Ishikawa (cell line): ENCODE results near the gene NXPH3.

Source experiments
- MAX ChIP-seq: IDR thresholded peaks from 2 replicates; pipeline ENCODE4 v1.6.1; 2012
- REST ChIP-seq: IDR thresholded peaks from 2 replicates; pipeline ENCODE4 v1.6.1; 2012; ENCODE audit warnings: low read depth, mild to moderate bottlenecking

- TF ChIP-seq REST: no peak
- no peak for TF ChIP-seq MAX
Measured at GRCh38 chr17:49604314-49604869, 28.7 kb downstream of the NXPH3 start.
